GM21381 (cell line): ENCODE data around the gene ZNF532.
"Not testable (repeated sequence)": the region's sequence is repeated elsewhere in the genome, so short reads cannot be mapped to it uniquely, and the experiment has no call there.

ENCODE experiments used
- ATAC-seq: cut with Tn5 transposase; IDR thresholded peaks from one replicate; pipeline ENCODE4 v1.9.1; 2021; ENCODE audit warnings: mild to moderate bottlenecking, moderate library complexity; ENCODE audit not compliant: unreplicated experiment

Gene ZNF532

DNA sequence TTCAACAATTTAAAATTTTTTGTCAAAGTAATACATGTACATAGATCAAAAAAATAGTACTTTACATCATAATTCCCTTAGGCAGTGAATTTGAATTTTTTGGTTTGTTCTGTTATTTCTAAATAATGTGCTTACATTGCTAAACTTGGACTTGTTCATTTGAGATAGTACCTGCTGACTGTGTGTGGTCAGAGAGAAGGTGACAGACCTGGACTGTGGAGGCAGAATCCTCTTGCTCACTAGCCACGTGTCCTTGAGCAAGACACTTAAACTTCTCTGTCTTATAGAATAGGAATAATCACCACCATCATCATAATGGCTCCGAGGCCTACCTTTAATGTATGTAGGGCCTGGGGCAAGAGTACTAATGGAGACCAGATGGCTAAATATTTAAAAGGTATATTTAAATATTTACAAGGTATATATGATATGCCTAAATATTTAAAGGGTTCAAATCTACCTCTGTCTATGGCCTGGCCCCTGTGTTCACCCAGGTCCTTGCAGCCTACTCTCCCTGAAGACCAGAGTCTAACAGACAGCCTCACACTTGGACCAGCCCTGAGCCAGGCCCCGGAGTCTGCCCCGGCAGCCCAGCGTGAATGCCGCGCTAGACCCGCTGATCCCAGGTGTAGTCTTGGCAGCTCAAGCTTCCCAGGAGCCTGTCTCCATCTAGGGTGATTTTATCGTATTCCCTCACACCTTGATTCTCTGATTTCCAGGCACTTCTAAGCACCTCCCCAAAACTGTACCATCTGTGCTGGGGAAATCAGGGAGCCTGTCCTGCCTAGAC lies 33.5 kb downstream of the ZNF532 start:
- no peak for ATAC-seq

- no peak for ATAC-seq
Measured at GRCh38 chr18:58900015-58900649, 35.5 kb downstream of the ZNF532 start.

- ATAC-seq: no peak
Measured at GRCh38 chr18:58901143-58901542, 36.5 kb downstream of the ZNF532 start.

DNA sequence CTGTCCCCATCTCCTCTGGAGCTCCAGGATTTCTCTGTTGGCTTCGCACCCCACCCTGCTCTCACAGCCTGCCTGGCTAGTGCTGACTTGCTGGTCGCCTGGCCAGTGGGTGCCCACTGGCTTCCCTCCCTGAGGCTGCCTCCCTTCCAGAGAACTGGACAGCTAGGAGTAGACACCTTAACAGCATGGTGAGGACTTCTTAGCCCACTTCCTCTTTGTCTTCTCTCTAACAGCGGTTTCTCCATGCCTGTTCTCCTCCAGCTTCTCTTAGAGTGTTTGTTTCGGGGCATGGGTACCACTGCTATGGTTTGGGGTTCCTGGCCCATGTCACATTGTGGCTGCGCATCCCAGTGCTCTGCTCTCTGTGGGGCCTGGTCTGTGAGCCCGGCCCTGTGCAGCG lies 37.1 kb downstream of the ZNF532 start:
- no peak for ATAC-seq

DNA sequence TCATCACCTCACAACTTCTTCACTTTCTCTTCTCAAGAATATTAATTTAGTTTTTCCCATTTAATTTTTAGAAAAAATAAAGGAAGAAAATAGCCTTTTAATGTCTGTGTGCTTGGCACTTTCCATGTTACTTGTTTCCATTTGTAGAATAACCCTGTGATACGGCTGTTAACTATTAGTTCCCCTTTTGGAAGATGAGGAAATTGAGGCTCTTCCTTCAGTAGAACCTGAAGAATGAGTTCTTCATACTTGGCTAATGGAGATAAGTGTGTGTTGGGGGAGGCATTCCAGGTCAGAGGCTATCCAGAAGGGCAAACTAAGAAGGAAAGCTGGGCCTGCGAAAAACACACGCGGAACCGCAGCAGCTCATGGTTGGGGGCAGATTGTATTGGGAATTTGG lies 38.3 kb downstream of the ZNF532 start:
- no peak for ATAC-seq

DNA sequence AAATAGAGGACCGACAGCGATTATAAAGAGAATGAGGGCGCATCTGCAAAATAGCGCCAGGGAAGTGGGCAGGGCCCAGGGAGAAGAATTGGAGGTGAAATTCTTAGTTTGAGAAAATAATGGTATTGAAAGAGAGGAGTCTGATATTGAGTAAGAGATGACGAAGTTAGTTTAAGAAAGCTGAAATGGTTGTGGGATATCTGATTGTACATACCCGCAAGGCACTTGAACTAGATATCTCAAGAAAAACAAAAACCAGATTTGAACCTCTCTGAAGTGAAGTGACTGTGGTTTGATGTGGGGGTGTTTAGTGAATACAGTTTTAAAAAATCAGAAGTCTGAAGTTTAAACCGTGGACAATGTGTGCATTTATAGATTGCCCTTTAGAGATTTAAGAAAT lies 38.9 kb downstream of the ZNF532 start:
- no peak for ATAC-seq

GRCh38 chr18:58905777-58906428 lies 41.2 kb downstream of the ZNF532 start:
- ATAC-seq: no peak

DNA sequence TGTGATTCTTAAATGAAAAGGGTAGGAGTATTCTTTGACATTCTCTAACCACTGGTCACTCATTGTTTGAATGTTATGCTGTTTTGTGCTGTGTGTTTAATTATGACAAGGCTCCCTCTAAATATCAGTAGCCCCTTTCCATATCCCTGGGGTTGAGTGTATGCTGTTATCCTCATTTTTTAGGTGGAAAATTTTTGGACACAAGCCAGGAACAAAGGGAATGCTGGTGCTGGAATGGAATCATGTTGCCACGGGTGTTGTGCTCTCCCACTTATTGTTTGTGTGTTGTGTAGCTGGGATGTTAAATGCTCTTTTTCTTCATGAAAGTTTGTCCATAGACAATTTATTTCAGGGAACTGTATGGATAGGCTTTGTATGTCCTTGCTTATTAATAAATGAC lies 43.3 kb downstream of the ZNF532 start:
- ATAC-seq: no peak

GRCh38 chr18:58909521-58909920 lies 44.8 kb downstream of the ZNF532 start:
- ATAC-seq: no peak

- no peak for ATAC-seq
Measured at GRCh38 chr18:58911241-58911640, 46.6 kb downstream of the ZNF532 start.

GRCh38 chr18:58911766-58912165 lies 47.1 kb downstream of the ZNF532 start:
- no peak for ATAC-seq

GRCh38 chr18:58915006-58915799 lies 50.5 kb downstream of the ZNF532 start:
- ATAC-seq: no peak

DNA sequence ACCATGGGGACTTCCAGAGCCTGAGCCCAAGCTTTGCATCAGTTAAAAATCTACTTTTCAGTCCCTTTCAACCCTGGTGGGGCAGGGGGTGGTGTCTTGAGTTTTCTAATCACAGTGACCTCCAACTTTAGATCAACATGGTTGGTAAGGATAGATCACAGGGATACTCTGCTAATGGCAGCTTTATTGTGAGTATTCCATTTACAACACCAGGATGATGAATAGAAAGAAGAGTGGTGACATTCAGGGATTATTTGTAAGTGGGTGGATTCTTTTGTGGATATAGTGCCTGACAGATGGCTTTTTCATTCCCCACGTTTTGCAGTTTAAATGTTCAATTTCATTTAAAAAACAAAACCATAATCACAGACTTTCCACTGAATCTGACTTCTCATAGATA lies 51.3 kb downstream of the ZNF532 start:
- no peak for ATAC-seq

GRCh38 chr18:58919934-58920333 lies 55.3 kb downstream of the ZNF532 start:
- not testable (repeated sequence) for ATAC-seq

- no peak for ATAC-seq
Measured at GRCh38 chr18:58922995-58923394, 58.3 kb downstream of the ZNF532 start.

DNA sequence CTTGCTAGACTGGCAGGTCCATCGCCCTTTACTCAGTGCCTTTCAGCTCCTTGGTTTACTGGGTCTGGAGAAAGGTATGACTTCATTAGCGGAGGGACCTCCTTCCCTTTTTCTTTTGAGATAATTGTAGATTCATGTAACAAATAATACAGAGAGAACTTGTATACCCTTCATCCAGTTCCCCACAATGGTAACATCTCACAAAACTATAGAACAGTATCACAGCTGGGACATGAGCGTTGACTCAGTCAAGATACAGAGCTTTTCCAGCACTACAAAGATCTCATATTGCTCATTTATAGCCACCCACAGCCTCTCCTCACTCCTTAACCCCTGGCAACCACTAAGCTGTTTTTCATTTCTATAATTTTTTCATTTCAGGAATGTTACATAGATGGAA lies 59.8 kb downstream of the ZNF532 start:
- no peak for ATAC-seq

DNA sequence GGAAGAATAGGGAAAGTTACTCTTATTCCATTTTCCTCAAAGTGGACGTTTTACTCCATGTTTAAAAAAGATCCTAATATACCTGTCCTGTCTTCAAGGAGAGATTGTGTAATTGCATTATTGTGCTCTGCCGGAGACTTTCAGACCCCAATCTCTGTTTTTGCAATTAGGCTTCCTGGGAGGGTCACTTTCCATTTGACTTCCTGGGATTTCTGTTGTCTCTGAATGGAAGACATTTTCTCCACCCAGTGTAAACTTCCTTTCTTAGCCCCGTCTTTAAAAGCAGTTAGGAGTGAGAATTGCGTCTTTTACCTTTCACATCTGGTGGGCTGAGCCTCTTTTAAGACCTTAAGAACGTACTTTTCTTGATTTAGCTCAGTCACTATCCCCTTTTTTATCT lies 63.0 kb downstream of the ZNF532 start:
- ATAC-seq: no peak

DNA sequence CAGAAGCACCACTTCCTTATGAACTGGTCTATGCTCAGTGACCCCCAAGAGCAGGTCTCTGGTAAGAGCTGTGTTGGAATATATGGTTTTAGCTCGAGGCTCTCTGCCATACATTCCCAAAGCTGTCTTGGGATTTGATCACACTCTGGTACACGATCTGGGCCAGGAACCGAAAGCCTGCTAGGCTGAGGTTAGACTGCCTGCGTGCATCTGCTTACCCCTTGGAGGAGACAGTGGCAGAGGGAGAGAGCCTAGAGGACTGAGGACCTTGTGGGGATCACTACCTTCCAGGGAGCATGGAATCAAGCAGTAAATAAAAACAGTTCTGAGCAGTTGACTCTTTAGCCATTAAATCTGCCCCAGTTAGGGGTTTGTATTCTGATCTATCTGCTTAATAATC lies 63.7 kb downstream of the ZNF532 start:
- no peak for ATAC-seq

DNA sequence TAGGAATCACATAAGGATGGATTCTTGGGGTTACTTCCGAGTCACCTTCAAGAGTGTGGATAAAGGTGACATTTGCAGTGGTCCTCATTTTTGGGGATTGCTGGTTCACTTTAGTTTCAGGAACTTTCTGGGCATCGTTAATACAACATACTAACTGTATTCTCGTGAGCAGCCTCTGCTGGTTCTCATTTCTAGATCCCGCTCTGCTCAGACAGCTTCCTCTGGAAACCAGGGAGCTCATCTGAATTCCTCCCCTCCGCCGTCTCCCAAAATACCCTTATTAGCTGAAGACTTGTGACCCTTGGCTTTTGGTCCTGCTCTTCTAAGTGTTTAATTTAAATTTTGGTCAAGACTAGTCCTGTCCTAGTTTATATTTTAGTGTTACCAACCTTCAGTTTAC lies 64.5 kb downstream of the ZNF532 start:
- ATAC-seq: no peak

- ATAC-seq: no peak
Measured at GRCh38 chr18:58934356-58934755, 69.7 kb downstream of the ZNF532 start.

GRCh38 chr18:58934933-58935577 lies 70.4 kb downstream of the ZNF532 start:
- ATAC-seq: no peak
